Endothelial cell (in vitro differentiated cells): ENCODE results near the gene KIAA1958. TPM values are rescaled to one million over a fixed set of nuclear protein-coding genes. Genes with fewer than 3 reads are reported as not detected.
A peak's percentile ranks its signal among the peaks of the same experiment; 100 is the strongest.

Experiments used
- DNase-seq: peaks from one replicate; pipeline ENCODE4 v3.0.0; 2021; ENCODE audit warnings: low spot score
- H3K27ac Mint-ChIP-seq: one replicate; pipeline ENCODE4 v1.8.0; 2021; ENCODE audit warnings: mixed read lengths, inconsistent platforms; ENCODE audit not compliant: unreplicated experiment
- H3K27me3 Mint-ChIP-seq: one replicate; pipeline ENCODE4 v1.8.0; 2021; ENCODE audit warnings: mild to moderate bottlenecking, moderate library complexity, mixed read lengths, inconsistent platforms; ENCODE audit not compliant: unreplicated experiment
- H3K36me3 Mint-ChIP-seq: one replicate; pipeline ENCODE4 v1.8.0; 2021; ENCODE audit warnings: mild to moderate bottlenecking, low read depth, mixed read lengths, inconsistent platforms; ENCODE audit not compliant: unreplicated experiment
- H3K4me1 Mint-ChIP-seq: one replicate; pipeline ENCODE4 v1.8.0; 2021; ENCODE audit warnings: mild to moderate bottlenecking, mixed read lengths, inconsistent platforms; ENCODE audit not compliant: unreplicated experiment
- H3K4me3 Mint-ChIP-seq: one replicate; pipeline ENCODE4 v1.8.0; 2021; ENCODE audit warnings: mild to moderate bottlenecking, mixed read lengths, inconsistent platforms; ENCODE audit not compliant: unreplicated experiment
- H3K9me3 Mint-ChIP-seq: one replicate; pipeline ENCODE4 v1.8.0; 2021; ENCODE audit warnings: mixed read lengths, inconsistent platforms; ENCODE audit not compliant: unreplicated experiment
- CTCF ChIP-seq: fragments of 200-600 bp; sonication (generic); IDR thresholded peaks from one replicate; pipeline ENCODE4 v1.5.0; 2021; ENCODE audit warnings: antibody characterized with exemption; ENCODE audit not compliant: unreplicated experiment
- total RNA-seq: library from RNA; stranded (reverse); fragmentation: NEBNext Ultra II Directional; extraction: Animal tissue kit (Norgen Biotek cat#: 25700); gene quantifications from one replicate; pipeline ENCODE4 v1.2.1, GENCODE V29; 2021; ENCODE audit not compliant: unreplicated experiment

The KIAA1958 gene
- total RNA-seq, 1 donor from 2014 or later = 15.1 TPM

GRCh38 chr9:112712678-112713077 is 226.1 kb downstream of the KIAA1958 start:
- Mint-ChIP-seq H3K4me3 (no peak overlapping the region), H3K4me1 (peaks cover 3% of the 10 kb centered on the region), H3K9me3 (no peaks in the 10 kb centered on the region), H3K27ac (no peak overlapping the region), H3K36me3 (no peaks in the 10 kb centered on the region), H3K27me3 (no peaks in the 10 kb centered on the region)
- no peak for TF ChIP-seq CTCF
- no peak for DNase-seq

- peak within 1 kb of the TSS; percentile 98 for H3K4me3 Mint-ChIP-seq
- peaks cover 3% of the 10 kb centered on the region for H3K4me1 Mint-ChIP-seq
- no peaks in the 10 kb centered on the region for H3K9me3 Mint-ChIP-seq
- TF ChIP-seq CTCF = no peak
- H3K27ac Mint-ChIP-seq = peak within 1 kb of the TSS; percentile 98
- H3K27me3 Mint-ChIP-seq = peaks cover 5% of the 10 kb centered on the region
- DNase-seq = peak; percentile 96
- H3K36me3 Mint-ChIP-seq = no peaks in the 10 kb centered on the region
Measured at GRCh38 chr9:112717661-112718331, 231.2 kb downstream of the KIAA1958 start, which contains the start of gene INIP. Gene INIP (minus strand): TSS chr9:112718117. CDS start chr9:112716485, 1,632 bp downstream.

Other genes starting within 250 kb of the KIAA1958 start
- 94.0 TPM for gene PTBP3, start 153.2 kb upstream of the KIAA1958 start, total RNA-seq
- gene HSDL2, start 106.7 kb upstream of the KIAA1958 start, total RNA-seq = 7.9 TPM
- gene INIP, start 231.3 kb downstream of the KIAA1958 start, total RNA-seq = 20.8 TPM